Natural killer cell (primary cell): ENCODE results near the gene TMEM39A. TPM values are rescaled to one million over a fixed set of nuclear protein-coding genes. Genes with fewer than 3 reads are reported as not detected.

Experiments
- ATAC-seq, 3 donors: fragments of 150-1000 bp in 2 of 3; fragments of 200-7000 bp in 1 of 3; cut with Tn5 transposase; 1 replicate in 1 of 3; 2 replicates in 2 of 3; pipeline ENCODE4 v1.10.0; 2021; ENCODE audit warnings: mild to moderate bottlenecking in 2 of 3, moderate library complexity in 2 of 3
- DNase-seq, 2 donors: peaks; one replicate each; pipeline versions ENCODE4 v3.0.0 to v3.0.0-alpha.2; 2013 to 2021; ENCODE audit warnings: mixed read lengths in 1 of 2
- H3K27ac ChIP-seq: one replicate; pipeline ENCODE4 v1.5.1; 2013; ENCODE audit warnings: mild to moderate bottlenecking, low read length
- H3K27me3 ChIP-seq: one replicate; pipeline ENCODE4 v1.6.1; 2013; ENCODE audit warnings: low read length; ENCODE audit not compliant: control insufficient read depth, insufficient read depth
- H3K36me3 ChIP-seq: one replicate; pipeline ENCODE4 v1.6.1; 2013; ENCODE audit warnings: low read length; ENCODE audit not compliant: control insufficient read depth, insufficient read depth
- H3K4me1 ChIP-seq: one replicate; pipeline ENCODE4 v1.6.1; 2013; ENCODE audit warnings: low read length; ENCODE audit not compliant: control insufficient read depth, insufficient read depth
- H3K4me3 ChIP-seq: one replicate; pipeline ENCODE4 v1.5.1; 2013; ENCODE audit warnings: low read length
- H3K9me3 ChIP-seq: one replicate; pipeline ENCODE4 v1.6.1; 2013; ENCODE audit warnings: low read length; ENCODE audit not compliant: control insufficient read depth, insufficient read depth
- H3K27ac Mint-ChIP-seq, 2 donors: one replicate each; pipeline ENCODE4 v1.8.0; 2022; ENCODE audit warnings: mild to moderate bottlenecking in 2 of 2, mixed read lengths in 2 of 2, moderate library complexity in 1 of 2
- H3K27me3 Mint-ChIP-seq, 2 donors: one replicate each; pipeline ENCODE4 v1.8.0; 2022; ENCODE audit warnings: low read depth in 2 of 2, mixed read lengths in 2 of 2
- H3K36me3 Mint-ChIP-seq: one replicate; pipeline ENCODE4 v1.8.0; 2022; ENCODE audit warnings: mixed read lengths
- H3K4me1 Mint-ChIP-seq, 2 donors: one replicate each; pipeline ENCODE4 v1.8.0; 2022; ENCODE audit warnings: mixed read lengths in 2 of 2
- H3K4me3 Mint-ChIP-seq: one replicate; pipeline ENCODE4 v1.8.0; 2022; ENCODE audit warnings: mild to moderate bottlenecking, moderate library complexity, mixed read lengths
- H3K9me3 Mint-ChIP-seq, 2 donors: one replicate each; pipeline ENCODE4 v1.8.0; 2022; ENCODE audit warnings: mixed read lengths in 2 of 2
- CTCF ChIP-seq: fragments of 200-600 bp; IDR thresholded peaks from one replicate; pipeline ENCODE4 v1.8.0; 2022; ENCODE audit warnings: antibody characterized with exemption
- WGBS: methylation state at CpG from one replicate; pipeline ENCODE4 v1.1.7; 2013; ENCODE audit warnings: missing lambda C conversion rate; ENCODE audit not compliant: insufficient coverage; 5-methylcytosine and 5-hydroxymethylcytosine counted together
- intact Hi-C: fragments of 100-400 bp; cut with micrococcal nuclease; formaldehyde crosslinking; loops from one replicate; pipeline ENCODE4 v1.14.2; 2022
- total RNA-seq, 4 donors: library from RNA; stranded (reverse); fragments of 120-200 nt in 1 of 4; gene quantifications; one replicate each; pipeline versions ENCODE4 v1.2.3 to v1.2.4, GENCODE V29; 2013 to 2022

TMEM39A gene
- total RNA-seq, 3 donors from 2014 or later (not counting 1 experiment from before 2014, with no cell fraction given) = 64.2 to 76.5 (median 64.7) TPM

GRCh38 chr3:119500265-119500664 lies 36.9 kb upstream of the TMEM39A start:
- no peak overlapping the region for H3K27ac ChIP-seq
- TF ChIP-seq CTCF = no peak
- H3K27me3 ChIP-seq = no peaks in the 10 kb centered on the region
- H3K27me3 Mint-ChIP-seq = no peaks in the 10 kb centered on the region
- peaks cover 16% of the 10 kb centered on the region for H3K36me3 ChIP-seq
- H3K4me3 Mint-ChIP-seq = peak overlapping the region; percentile 62
- ATAC-seq = no peak
- WGBS = 100% methylated on average over 2 of the region's 4 CpGs
- peaks cover 31 to 36% of the 10 kb centered on the region in 2 donors for H3K4me1 Mint-ChIP-seq
- no peaks in the 10 kb centered on the region for H3K9me3 ChIP-seq
- DNase-seq = no peak
- peaks cover 18% of the 10 kb centered on the region for H3K4me1 ChIP-seq
- no peaks in the 10 kb centered on the region for H3K9me3 Mint-ChIP-seq
- no peak overlapping the region for H3K4me3 ChIP-seq
- intact Hi-C loops = no loop called here
- H3K27ac Mint-ChIP-seq = peak overlapping the region; percentile 16 to 44
- no peaks in the 10 kb centered on the region for H3K36me3 Mint-ChIP-seq

- ATAC-seq = peak; percentile 97 to 100 (median 98)
- no peaks in the 10 kb centered on the region for H3K27me3 Mint-ChIP-seq
- Histone ChIP-seq H3K4me3 (peak within 1 kb of the TSS; percentile 87), H3K4me1 (peaks cover 18% of the 10 kb centered on the region), H3K9me3 (no peaks in the 10 kb centered on the region), H3K27me3 (no peaks in the 10 kb centered on the region), H3K27ac (peak within 1 kb of the TSS; percentile 93), H3K36me3 (peaks cover 4% of the 10 kb centered on the region)
- H3K9me3 Mint-ChIP-seq = no peaks in the 10 kb centered on the region
- H3K27ac Mint-ChIP-seq = peak within 1 kb of the TSS; percentile 98 to 99
- intact Hi-C loops = loop anchor here (1.0 to 5.0 kb wide), 4 partner anchors 29 to 178 kb away; partner anchors contain the start of genes COX17 and TMEM39A
- H3K4me3 Mint-ChIP-seq = peak within 1 kb of the TSS; percentile 100
- DNase-seq = peak; percentile 97 to 99
- peaks cover 30 to 31% of the 10 kb centered on the region in 2 donors for H3K4me1 Mint-ChIP-seq
- no peaks in the 10 kb centered on the region for H3K36me3 Mint-ChIP-seq
- under 1% methylated on average over 58 of the region's 58 CpGs for WGBS
- TF ChIP-seq CTCF = no peak
These were observed 35.0 kb upstream of the TMEM39A start, which contains the start of gene TIMMDC1 for GRCh38 chr3:119498186-119499011. Gene TIMMDC1 (plus strand): TSS chr3:119498547. CDS start chr3:119498734, 187 bp downstream.

- no peaks in the 10 kb centered on the region for H3K27me3 ChIP-seq
- Mint-ChIP-seq H3K4me1 (peaks cover 30 to 31% of the 10 kb centered on the region in 2 donors), H3K36me3 (no peaks in the 10 kb centered on the region), H3K27ac (peak overlapping the region; percentile 98 to 99), H3K4me3 (peak overlapping the region; percentile 100), H3K27me3 (no peaks in the 10 kb centered on the region), H3K9me3 (no peaks in the 10 kb centered on the region)
- peak overlapping the region; percentile 93 for H3K27ac ChIP-seq
- DNase-seq (peak in 1 of 2 donors; percentile 34), ATAC-seq (no peak)
- peaks cover under 1% of the 10 kb centered on the region for H3K36me3 ChIP-seq
- no peak for TF ChIP-seq CTCF
- peak overlapping the region; percentile 87 for H3K4me3 ChIP-seq
- 2% methylated on average over 6 of the region's 8 CpGs for WGBS
- intact Hi-C loops = loop anchor here (1.0 to 5.0 kb wide), 4 partner anchors 29 to 179 kb away; partner anchors contain the start of genes COX17 and TMEM39A
- no peaks in the 10 kb centered on the region for H3K9me3 ChIP-seq
- H3K4me1 ChIP-seq = peaks cover 18% of the 10 kb centered on the region
These were observed 34.4 kb upstream of the TMEM39A start for GRCh38 chr3:119497820-119498185.
